T-cell (primary cell): ENCODE measurements around the gene DNAJB8. TPM values are rescaled to one million over a fixed set of nuclear protein-coding genes. Genes with fewer than 3 reads are reported as not detected.

Experiments used
- ATAC-seq, 4 experiments: fragments of 200-7000 bp in 3 of 4; fragments of 150-1000 bp in 1 of 4; cut with Tn5 transposase; replicated peaks in 1 of 4; 1 replicate in 3 of 4; 2 replicates in 1 of 4; pipeline ENCODE4 v1.10.0; 2021; ENCODE audit warnings: moderate library complexity in 3 of 4, mild to moderate bottlenecking in 2 of 4, moderate number of reproducible peaks in 1 of 4
- CTCF ChIA-PET, 2 donors: fragments of 300-600 bp; sonication (Branson Sonifier 250); formaldehyde crosslinking; loops; one replicate each; lab custom pipeline; 2022; ENCODE audit warnings: antibody characterized with exemption in 2 of 2; lab: Charles Lee
- POLR2A ChIA-PET, 2 donors: fragments of 300-600 bp; sonication (Branson Sonifier 250); formaldehyde crosslinking; loops; one replicate each; lab custom pipeline; 2022; ENCODE audit warnings: antibody characterized with exemption in 2 of 2; lab: Charles Lee
- DNase-seq, 35 experiments: peaks; one replicate each; pipeline versions ENCODE4 v3.0.0 to v3.0.0-alpha.2; 2013 to 2023
- H3K27ac ChIP-seq: one replicate; pipeline ENCODE4 v1.5.1; 2013; ENCODE audit warnings: low read length
- H3K27me3 ChIP-seq, 2 experiments: replicated peaks in 1 of 2; 1 replicate in 1 of 2; 2 replicates in 1 of 2; pipeline versions ENCODE4 v1.6.1 to v1.7.0; 2013; ENCODE audit warnings: low read length in 1 of 2, mixed read lengths in 1 of 2; ENCODE audit not compliant: control insufficient read depth in 2 of 2, insufficient read depth in 2 of 2; ENCODE audit errors: extremely low read depth in 1 of 2
- H3K36me3 ChIP-seq, 2 donors: 1 replicate in 1 of 2; 2 replicates in 1 of 2; pipeline versions ENCODE4 v1.6.1 to v1.7.0; 2013; ENCODE audit warnings: low read length in 1 of 2; ENCODE audit not compliant: control insufficient read depth in 2 of 2, insufficient read depth in 1 of 2; ENCODE audit errors: extremely low read depth in 1 of 2
- H3K4me1 ChIP-seq, 2 experiments: 1 replicate in 1 of 2; 2 replicates in 1 of 2; pipeline versions ENCODE4 v1.6.1 to v1.7.0; 2013; ENCODE audit warnings: low read length in 2 of 2, mixed read lengths in 1 of 2; ENCODE audit not compliant: insufficient read depth in 2 of 2, control insufficient read depth in 1 of 2; ENCODE audit errors: extremely low read depth in 1 of 2
- H3K4me3 ChIP-seq, 2 donors: 1 replicate in 1 of 2; 2 replicates in 1 of 2; pipeline versions ENCODE4 v1.5.1 to v1.7.0; 2013; ENCODE audit warnings: mild to moderate bottlenecking in 2 of 2, low read length in 1 of 2, moderate library complexity in 1 of 2; ENCODE audit not compliant: control insufficient read depth in 1 of 2; ENCODE audit errors: extremely low read depth in 1 of 2
- H3K9me3 ChIP-seq: 2 replicates; pipeline ENCODE4 v1.7.0; 2013
- H3K27ac Mint-ChIP-seq, 2 donors: one replicate each; pipeline ENCODE4 v1.8.0; 2020 to 2021; ENCODE audit warnings: mild to moderate bottlenecking in 2 of 2, mixed read lengths in 2 of 2
- H3K27me3 Mint-ChIP-seq, 2 donors: one replicate each; pipeline ENCODE4 v1.8.0; 2021 to 2022; ENCODE audit warnings: mixed read lengths in 2 of 2
- H3K36me3 Mint-ChIP-seq: one replicate; pipeline ENCODE4 v1.8.0; 2021; ENCODE audit warnings: mixed read lengths
- H3K4me1 Mint-ChIP-seq, 3 donors: one replicate each; pipeline ENCODE4 v1.8.0; 2020 to 2022; ENCODE audit warnings: mixed read lengths in 3 of 3, mild to moderate bottlenecking in 1 of 3
- H3K4me3 Mint-ChIP-seq, 3 donors: one replicate each; pipeline ENCODE4 v1.8.0; 2020 to 2022; ENCODE audit warnings: mild to moderate bottlenecking in 3 of 3, mixed read lengths in 3 of 3, moderate library complexity in 3 of 3
- H3K9me3 Mint-ChIP-seq, 3 donors: one replicate each; pipeline ENCODE4 v1.8.0; 2020 to 2022; ENCODE audit warnings: mixed read lengths in 3 of 3
- WGBS: methylation state at CpG from one replicate; pipeline ENCODE4 v1.1.5; 2013; ENCODE audit warnings: missing lambda C conversion rate; ENCODE audit not compliant: insufficient coverage; 5-methylcytosine and 5-hydroxymethylcytosine counted together
- total RNA-seq, 35 experiments: library from RNA in 6 of 35; stranded (reverse) in 6 of 35; fragments of 120-200 nt in 1 of 35; gene quantifications; one replicate each; pipeline versions ENCODE4 v1.2.1 to v1.2.4 and lab custom pipeline; 2013 to 2026

DNAJB8 gene
- total RNA-seq, 5 donors from 2014 or later (not counting 1 experiment from before 2014, with no cell fraction given): not detected

DNA sequence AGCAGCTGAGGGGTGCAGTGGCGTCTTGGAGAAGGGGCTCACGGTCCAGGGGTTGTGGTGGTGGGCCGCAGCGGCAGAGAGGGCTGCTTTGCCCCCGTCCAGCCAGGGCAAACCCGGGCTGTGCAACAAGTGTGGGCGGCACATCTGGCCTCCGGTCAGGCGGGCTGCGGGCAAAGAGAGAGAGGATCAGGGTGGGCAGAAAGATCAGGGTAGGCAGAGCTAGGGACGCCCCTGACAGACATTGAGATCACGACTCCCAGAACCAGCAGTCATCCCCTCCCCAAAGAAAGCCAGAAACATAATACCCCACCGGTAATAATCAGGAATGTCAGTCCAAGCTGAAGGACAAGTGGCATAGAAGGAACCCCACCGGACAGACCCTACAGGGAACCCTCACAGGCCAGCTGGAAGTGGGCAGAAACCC, 19.5 kb upstream of the DNAJB8 start:
- CTCF ChIA-PET: no interaction called here

DNA sequence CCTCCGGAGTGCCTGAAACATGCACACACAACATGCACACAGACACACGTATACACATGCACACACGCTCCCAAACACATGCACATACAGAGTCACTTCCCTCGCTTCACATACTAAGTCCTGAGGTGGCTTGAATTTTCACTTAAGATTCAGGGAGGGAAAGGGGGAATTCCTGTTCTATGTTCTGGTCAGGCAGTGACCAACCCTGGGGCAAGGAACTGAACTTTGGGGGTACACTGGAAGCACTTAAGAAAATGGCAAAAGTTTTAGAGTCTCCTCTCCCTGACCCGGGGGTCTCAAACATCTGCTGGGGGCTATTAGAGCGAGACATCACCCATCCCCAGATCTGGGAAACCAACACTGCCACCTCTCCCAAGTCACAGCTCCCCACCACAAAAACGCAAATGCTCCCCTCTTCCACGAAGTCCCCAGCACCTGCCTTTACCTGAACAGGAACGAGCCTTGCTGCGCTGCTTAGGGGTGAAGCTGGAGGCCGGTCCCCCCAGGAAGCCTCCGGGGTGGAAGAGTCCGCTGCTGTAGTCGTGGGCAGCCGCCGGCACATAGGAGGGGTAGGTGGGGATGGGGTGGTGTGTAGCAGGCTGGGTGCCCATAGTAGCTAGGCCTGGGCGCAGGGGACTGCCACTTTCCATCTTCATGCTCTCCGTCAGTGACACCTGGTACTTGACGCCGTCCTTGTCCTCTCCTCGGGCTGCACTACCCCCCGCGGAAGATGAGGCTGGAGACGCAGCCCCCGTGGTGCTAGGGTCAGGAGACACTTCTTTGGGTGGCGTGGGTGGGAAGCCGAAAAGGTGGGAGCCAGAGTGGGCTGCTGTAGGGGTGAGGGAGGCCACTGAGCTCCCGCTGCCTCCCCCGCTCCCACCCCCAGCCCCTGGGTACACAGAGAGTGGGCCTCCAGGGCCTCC, 18.9 kb upstream of the DNAJB8 start:
- Mint-ChIP-seq H3K36me3 (no peaks in the 10 kb centered on the region), H3K4me1 (peaks cover 35 to 52% (median 48%) of the 10 kb centered on the region in 3 donors), H3K9me3 (no peaks in the 10 kb centered on the region), H3K4me3 (peak overlapping the region in 2 of 3 donors; percentile 13 to 85), H3K27me3 (peaks cover 49 to 77% of the 10 kb centered on the region in 2 donors), H3K27ac (no peak overlapping the region)
- no peak for DNase-seq
- Histone ChIP-seq H3K27me3 (peaks cover 0 to 97% of the 10 kb centered on the region in 2 experiments), H3K9me3 (no peaks in the 10 kb centered on the region), H3K27ac (no peak overlapping the region), H3K4me1 (peaks cover 10 to 61% of the 10 kb centered on the region in 2 experiments), H3K4me3 (no peak overlapping the region), H3K36me3 (no peaks in the 10 kb centered on the region)
- ATAC-seq: no peak
- CTCF ChIA-PET: no interaction called here
- POLR2A ChIA-PET: no interaction called here
- WGBS: 51% methylated on average over 19 of the region's 29 CpGs

More for the DNA sequence above, 19.5 kb upstream of the DNAJB8 start:
- Histone ChIP-seq H3K9me3 (no peaks in the 10 kb centered on the region), H3K36me3 (no peaks in the 10 kb centered on the region), H3K4me3 (no peak overlapping the region), H3K27me3 (peaks cover 0 to 97% of the 10 kb centered on the region in 2 experiments), H3K27ac (no peak overlapping the region), H3K4me1 (peaks cover 10 to 68% of the 10 kb centered on the region in 2 experiments)
- Mint-ChIP-seq H3K27me3 (peaks cover 48 to 79% of the 10 kb centered on the region in 2 donors), H3K4me3 (peak overlapping the region; percentile 77 to 85 (median 81)), H3K36me3 (no peaks in the 10 kb centered on the region), H3K27ac (peak overlapping the region in 1 of 2 donors; percentile 32), H3K9me3 (no peaks in the 10 kb centered on the region), H3K4me1 (peaks cover 38 to 52% (median 52%) of the 10 kb centered on the region in 3 donors)
- POLR2A ChIA-PET: no interaction called here
- no peak for DNase-seq
- ATAC-seq: no peak
- 16% methylated on average over 5 of the region's 14 CpGs for WGBS

DNA sequence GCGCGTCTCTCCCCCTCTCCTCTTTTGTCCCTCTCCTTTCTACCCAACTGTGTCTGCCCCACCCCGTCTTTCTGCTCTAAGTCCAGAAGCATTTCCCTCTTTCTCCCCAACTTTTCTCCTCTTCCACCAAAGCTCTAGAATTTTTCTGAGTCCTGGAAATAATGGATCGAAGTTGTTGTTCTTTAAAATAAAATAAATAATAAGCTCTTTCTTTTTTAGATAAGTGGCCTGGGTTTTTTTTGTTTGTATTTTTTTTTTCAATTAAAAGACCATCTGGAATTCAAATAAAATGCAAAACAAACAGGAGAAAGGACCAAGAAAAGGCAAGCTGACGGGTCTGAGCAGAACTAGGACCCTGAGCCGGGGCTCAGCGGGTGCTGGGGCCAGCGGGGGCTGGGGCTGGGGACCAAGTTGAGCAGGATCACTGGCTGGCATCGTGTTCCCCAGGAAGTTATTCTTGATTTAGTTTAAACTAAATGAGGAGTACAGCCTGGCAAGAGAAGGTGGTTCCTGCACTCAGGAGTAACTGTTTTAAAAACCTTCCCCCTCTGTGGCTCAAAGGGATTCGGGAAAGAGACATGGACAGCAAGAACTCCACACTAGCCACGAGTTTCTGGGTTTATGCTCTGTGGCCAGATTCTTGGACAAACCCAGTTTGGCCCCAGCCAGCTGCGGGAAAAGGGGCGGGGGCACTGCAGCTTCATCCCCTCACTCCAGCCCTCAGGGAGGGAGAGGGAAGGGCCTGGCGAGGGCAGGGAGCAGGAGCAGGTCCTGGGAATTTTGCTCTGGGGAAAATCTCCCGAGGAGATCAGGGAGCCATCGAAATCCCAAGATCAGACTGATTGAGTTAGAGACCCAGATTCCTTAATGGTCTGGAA, 18.0 kb upstream of the DNAJB8 start:
- no peaks in the 10 kb centered on the region for H3K36me3 ChIP-seq
- Mint-ChIP-seq H3K4me3 (peak overlapping the region in 2 of 3 donors; percentile 13 to 68), H3K36me3 (no peaks in the 10 kb centered on the region), H3K4me1 (peaks cover 27 to 45% (median 39%) of the 10 kb centered on the region in 3 donors), H3K9me3 (no peaks in the 10 kb centered on the region), H3K27me3 (peaks cover 45 to 75% of the 10 kb centered on the region in 2 donors), H3K27ac (no peak overlapping the region)
- peaks cover 0 to 95% of the 10 kb centered on the region in 2 experiments for H3K27me3 ChIP-seq
- WGBS: 50% methylated on average over 6 of the region's 16 CpGs
- DNase-seq (no peak), ATAC-seq (no peak)
- CTCF ChIA-PET: no interaction called here
- no peaks in the 10 kb centered on the region for H3K9me3 ChIP-seq
- no peak overlapping the region for H3K27ac ChIP-seq
- POLR2A ChIA-PET: interaction anchor here in 1 of 2 donors (0.7 kb wide), 1 partner anchor 188 kb away, joined by 3 read pairs; no protein-coding TSS in a partner anchor
- no peak overlapping the region for H3K4me3 ChIP-seq
- H3K4me1 ChIP-seq: peaks cover 2 to 52% of the 10 kb centered on the region in 2 experiments

DNA sequence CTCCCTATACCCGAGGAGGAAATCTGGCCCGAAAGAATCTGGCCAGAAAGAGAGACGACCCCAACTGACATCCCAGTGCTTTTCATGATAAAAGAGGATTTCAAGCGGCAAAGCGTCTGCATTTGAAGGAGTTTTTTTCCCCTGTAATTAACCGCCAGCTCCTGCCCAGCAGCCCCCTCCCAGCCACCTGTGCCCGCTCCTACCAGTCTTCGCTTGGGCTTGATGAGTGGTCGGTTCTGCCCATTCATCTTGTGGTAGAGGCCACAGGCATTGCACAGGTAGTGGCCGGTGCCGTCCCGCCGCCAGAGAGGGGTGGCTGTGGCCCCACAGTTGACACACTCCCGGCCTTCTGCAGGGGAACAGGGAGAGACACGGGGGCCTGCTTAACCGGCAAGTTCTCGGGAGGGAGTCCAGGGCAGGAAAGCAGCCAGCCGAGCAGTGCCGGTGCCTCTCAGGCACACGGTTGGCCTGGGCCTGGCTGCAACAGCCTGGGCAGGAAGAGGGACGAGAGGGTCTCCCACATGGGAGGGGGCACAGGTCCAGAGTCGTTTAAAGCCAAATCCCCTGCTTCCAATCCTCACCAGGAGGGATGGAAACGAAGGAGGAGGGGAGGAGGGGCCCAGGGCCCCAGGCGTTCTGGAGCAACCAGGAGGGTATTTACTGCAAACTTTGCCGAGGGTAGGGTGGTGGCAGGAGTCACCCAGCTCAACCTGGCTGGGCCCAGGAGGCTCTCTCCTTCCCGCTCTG, 17.1 kb upstream of the DNAJB8 start:
- H3K36me3 ChIP-seq: no peaks in the 10 kb centered on the region
- POLR2A ChIA-PET: no interaction called here
- CTCF ChIA-PET: interaction anchor here in 1 of 2 donors (0.5 kb wide), 1 partner anchor 409 kb away, joined by 3 read pairs; no protein-coding TSS in a partner anchor
- H3K27ac Mint-ChIP-seq: peak overlapping the region in 1 of 2 donors; percentile 39
- ATAC-seq (no peak), DNase-seq (peak in 1 of 35 experiments; percentile 25)
- peak overlapping the region in 2 of 3 donors; percentile 68 to 70 for H3K4me3 Mint-ChIP-seq
- H3K27me3 Mint-ChIP-seq: peaks cover 45 to 81% of the 10 kb centered on the region in 2 donors
- no peak overlapping the region for H3K4me3 ChIP-seq
- H3K9me3 Mint-ChIP-seq: no peaks in the 10 kb centered on the region
- peaks cover 25 to 42% (median 38%) of the 10 kb centered on the region in 3 donors for H3K4me1 Mint-ChIP-seq
- H3K27ac ChIP-seq: no peak overlapping the region
- peaks cover 0 to 44% of the 10 kb centered on the region in 2 experiments for H3K4me1 ChIP-seq
- H3K36me3 Mint-ChIP-seq: no peaks in the 10 kb centered on the region
- no peaks in the 10 kb centered on the region for H3K9me3 ChIP-seq
- WGBS: 11% methylated on average over 17 of the region's 26 CpGs
- H3K27me3 ChIP-seq: peaks cover 0 to 95% of the 10 kb centered on the region in 2 experiments

DNA sequence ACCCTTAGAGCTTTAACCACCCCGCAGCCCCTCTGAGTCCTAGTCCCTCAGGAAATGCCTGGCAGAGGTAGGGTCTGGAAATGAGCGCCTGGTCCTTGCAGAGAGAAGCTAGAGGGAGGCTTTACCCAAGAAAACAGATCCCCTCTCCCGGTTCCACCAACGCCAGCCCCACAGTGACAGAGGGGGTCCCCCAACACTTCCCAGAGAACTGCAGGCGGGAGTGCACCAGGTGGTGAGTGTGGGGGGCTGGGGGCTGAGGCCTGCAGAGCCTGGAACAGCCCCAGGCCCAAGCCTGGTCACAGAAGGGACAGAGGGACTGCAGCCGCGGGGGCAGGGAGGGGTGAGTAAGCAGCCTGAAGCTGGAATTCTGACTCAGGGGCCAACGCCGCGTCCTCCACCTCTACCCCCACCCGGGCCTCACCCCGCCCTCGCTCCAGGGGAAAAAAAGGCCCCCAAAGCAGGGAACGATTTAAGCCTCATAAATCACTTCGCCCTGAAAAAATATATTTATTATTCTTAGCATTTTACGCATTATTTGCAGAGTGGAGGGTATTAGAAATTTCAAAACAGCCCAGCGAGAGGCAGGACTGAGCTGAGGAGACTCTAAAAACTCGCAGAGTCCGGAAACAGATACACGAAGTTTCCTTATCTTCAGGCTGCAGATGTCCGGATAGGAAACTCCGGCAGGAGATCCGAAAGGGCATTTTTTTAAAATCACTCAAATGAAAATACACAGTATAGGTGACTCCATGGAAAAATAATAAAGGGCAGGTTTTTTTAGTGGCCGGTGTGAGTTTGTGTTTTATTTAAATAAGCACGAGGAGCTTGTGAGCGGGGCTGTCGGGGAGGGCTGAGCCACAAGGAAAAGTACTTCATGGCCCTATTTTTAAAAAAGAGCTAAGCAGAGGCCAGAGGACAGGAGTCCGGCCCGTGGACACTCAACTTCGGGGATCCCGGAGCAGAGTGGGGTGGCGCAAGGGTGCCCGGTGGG, 16.3 kb upstream of the DNAJB8 start:
- no peaks in the 10 kb centered on the region for H3K9me3 ChIP-seq
- DNase-seq: peak in 1 of 35 experiments; percentile 31
- Mint-ChIP-seq H3K9me3 (no peaks in the 10 kb centered on the region), H3K27ac (no peak overlapping the region), H3K4me3 (peak overlapping the region; percentile 7 to 70 (median 68)), H3K27me3 (peaks cover 54 to 83% of the 10 kb centered on the region in 2 donors), H3K36me3 (no peaks in the 10 kb centered on the region), H3K4me1 (peaks cover 21 to 37% (median 32%) of the 10 kb centered on the region in 3 donors)
- ATAC-seq: peak in 1 of 4 experiments; percentile 38
- POLR2A ChIA-PET: no interaction called here
- no peak overlapping the region for H3K27ac ChIP-seq
- 6% methylated on average over 11 of the region's 33 CpGs for WGBS
- peak overlapping the region in 1 of 2 donors; percentile 49 for H3K4me3 ChIP-seq
- H3K36me3 ChIP-seq: no peaks in the 10 kb centered on the region
- H3K4me1 ChIP-seq: peaks cover 0 to 35% of the 10 kb centered on the region in 2 experiments
- CTCF ChIA-PET: interaction anchor here (0.5 to 1.0 kb wide), 2 partner anchors 15 to 409 kb away, joined by 3 to 4 read pairs; no protein-coding TSS in a partner anchor
- peaks cover 0 to 86% of the 10 kb centered on the region in 2 experiments for H3K27me3 ChIP-seq
